ENCODE measurements around the gene DNMBP. TPM values are rescaled to one million over a fixed set of nuclear protein-coding genes. Genes with fewer than 3 reads are reported as not detected.
"Not testable (repeated sequence)": the region's sequence is repeated elsewhere in the genome, so short reads cannot be mapped to it uniquely, and the experiment has no call there.

Gene DNMBP
- total RNA-seq, 2 donors from 2014 or later: 4.1 to 4.3 TPM

DNA sequence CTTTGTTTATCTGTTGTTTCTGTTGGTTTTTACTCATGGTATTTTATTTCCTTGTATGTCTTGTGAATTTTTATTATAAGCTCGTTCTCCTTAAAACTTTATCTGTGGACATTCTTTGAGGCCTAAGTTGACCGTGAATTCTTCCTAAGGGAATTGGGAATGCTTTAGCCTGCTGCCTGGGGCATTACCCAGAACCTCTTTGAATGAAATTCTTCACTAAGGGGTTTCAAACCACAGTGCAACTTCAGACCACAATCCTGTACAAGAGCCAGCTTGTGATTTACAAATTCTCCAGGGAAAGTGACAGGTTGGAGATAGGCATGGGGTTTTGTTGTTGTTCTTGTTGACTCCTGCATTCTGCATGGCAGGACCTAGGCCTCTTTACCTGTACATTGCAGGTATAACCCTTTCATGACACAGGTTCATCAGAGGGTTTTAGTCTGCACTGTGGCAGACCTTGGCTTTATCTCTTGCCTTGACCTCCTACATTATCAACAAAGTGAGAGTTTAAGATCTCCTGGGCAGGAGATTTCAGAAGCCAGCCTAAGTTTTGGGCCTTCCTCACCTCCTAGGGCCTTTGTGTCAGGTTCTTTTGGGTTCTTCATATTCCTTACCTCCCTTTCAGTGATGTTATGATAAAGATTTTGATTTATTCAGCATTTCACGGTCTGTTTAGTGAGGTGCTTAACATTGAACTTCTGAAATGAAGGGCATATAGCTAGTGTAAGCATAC, 157.1 kb downstream of the DNMBP start:
- Mint-ChIP-seq H3K27me3 (peaks cover 0 to under 1% of the 10 kb centered on the region in 2 donors), H3K36me3 (no peaks in the 10 kb centered on the region), H3K9me3 (no peaks in the 10 kb centered on the region), H3K4me1 (ENCODE audit: low read depth in 2 of 2) (no peaks in the 10 kb centered on the region), H3K27ac (no peak overlapping the region), H3K4me3 (no peak overlapping the region)
- ATAC-seq (no peak), DNase-seq (ENCODE audit: low spot score) (no peak)

GRCh38 chr10:99851825-99852224, 157.9 kb downstream of the DNMBP start:
- no peaks in the 10 kb centered on the region for H3K9me3 Mint-ChIP-seq
- no peaks in the 10 kb centered on the region for H3K4me1 Mint-ChIP-seq (ENCODE audit: low read depth in 2 of 2)
- ATAC-seq: no peak
- H3K27me3 Mint-ChIP-seq: no peaks in the 10 kb centered on the region
- H3K27ac Mint-ChIP-seq: no peak overlapping the region
- no peaks in the 10 kb centered on the region for H3K36me3 Mint-ChIP-seq
- no peak overlapping the region for H3K4me3 Mint-ChIP-seq
- DNase-seq (ENCODE audit: low spot score): no peak

- Mint-ChIP-seq H3K9me3 (no peaks in the 10 kb centered on the region), H3K4me1 (ENCODE audit: low read depth in 2 of 2) (peaks cover 5 to 6% of the 10 kb centered on the region in 2 donors), H3K4me3 (no peak overlapping the region), H3K27me3 (no peaks in the 10 kb centered on the region), H3K27ac (no peak overlapping the region), H3K36me3 (no peaks in the 10 kb centered on the region)
- DNase-seq (ENCODE audit: low spot score): no peak
- ATAC-seq: peak in 1 of 2 donors; percentile 29
These were observed 158.9 kb downstream of the DNMBP start for GRCh38 chr10:99850767-99851340.

GRCh38 chr10:99850021-99850766, 159.6 kb downstream of the DNMBP start:
- no peak overlapping the region for H3K4me3 Mint-ChIP-seq
- ATAC-seq: no peak
- no peaks in the 10 kb centered on the region for H3K36me3 Mint-ChIP-seq
- no peak for DNase-seq (ENCODE audit: low spot score)
- H3K27me3 Mint-ChIP-seq: no peaks in the 10 kb centered on the region
- H3K27ac Mint-ChIP-seq: no peak overlapping the region
- peaks cover 8 to 10% of the 10 kb centered on the region in 2 donors for H3K4me1 Mint-ChIP-seq (ENCODE audit: low read depth in 2 of 2)
- no peaks in the 10 kb centered on the region for H3K9me3 Mint-ChIP-seq

DNA sequence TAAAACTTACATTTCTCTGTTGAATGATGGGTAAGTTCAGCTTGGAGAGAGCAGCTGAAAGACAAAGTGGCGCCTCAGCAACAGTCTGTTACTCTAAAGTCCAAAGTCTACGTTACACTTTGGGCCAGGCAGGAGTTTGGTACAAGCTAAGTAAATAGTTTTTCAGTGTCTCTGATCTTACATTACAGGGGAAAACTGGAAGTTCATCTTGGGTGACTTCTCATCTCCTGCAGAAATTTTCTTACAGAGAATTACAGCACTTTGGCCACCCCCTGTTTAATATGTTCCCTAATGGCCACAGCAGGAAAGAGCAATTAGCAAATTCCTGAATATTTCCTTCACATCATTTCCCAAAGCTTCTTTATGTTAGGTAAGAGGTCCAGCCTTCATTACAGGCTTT, 160.2 kb downstream of the DNMBP start:
- Mint-ChIP-seq H3K36me3 (no peaks in the 10 kb centered on the region), H3K27ac (no peak overlapping the region), H3K9me3 (no peaks in the 10 kb centered on the region), H3K4me1 (ENCODE audit: low read depth in 2 of 2) (peaks cover 8 to 10% of the 10 kb centered on the region in 2 donors), H3K4me3 (no peak overlapping the region), H3K27me3 (no peaks in the 10 kb centered on the region)
- no peak for ATAC-seq
- no peak for DNase-seq (ENCODE audit: low spot score)

DNA sequence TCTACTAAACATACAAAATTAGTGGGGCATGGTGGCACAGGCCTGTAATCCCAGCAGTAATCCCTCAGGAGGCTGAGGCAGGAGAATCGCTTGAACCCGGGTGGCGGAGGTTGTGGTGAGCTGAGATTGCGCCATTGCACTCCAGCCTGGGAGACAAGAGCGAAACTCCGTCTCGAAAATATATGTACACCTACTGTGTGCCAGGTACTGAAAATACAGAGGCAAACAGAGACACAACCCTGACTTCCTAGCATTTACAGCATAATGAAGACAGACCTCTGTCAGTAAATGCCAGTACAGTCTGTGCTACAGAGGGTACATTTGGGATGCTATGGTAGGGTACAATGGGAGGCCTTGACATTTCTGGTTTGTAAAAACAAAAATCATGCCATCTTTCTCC, 160.7 kb downstream of the DNMBP start:
- Mint-ChIP-seq H3K36me3 (no peaks in the 10 kb centered on the region), H3K9me3 (no peaks in the 10 kb centered on the region)

DNA sequence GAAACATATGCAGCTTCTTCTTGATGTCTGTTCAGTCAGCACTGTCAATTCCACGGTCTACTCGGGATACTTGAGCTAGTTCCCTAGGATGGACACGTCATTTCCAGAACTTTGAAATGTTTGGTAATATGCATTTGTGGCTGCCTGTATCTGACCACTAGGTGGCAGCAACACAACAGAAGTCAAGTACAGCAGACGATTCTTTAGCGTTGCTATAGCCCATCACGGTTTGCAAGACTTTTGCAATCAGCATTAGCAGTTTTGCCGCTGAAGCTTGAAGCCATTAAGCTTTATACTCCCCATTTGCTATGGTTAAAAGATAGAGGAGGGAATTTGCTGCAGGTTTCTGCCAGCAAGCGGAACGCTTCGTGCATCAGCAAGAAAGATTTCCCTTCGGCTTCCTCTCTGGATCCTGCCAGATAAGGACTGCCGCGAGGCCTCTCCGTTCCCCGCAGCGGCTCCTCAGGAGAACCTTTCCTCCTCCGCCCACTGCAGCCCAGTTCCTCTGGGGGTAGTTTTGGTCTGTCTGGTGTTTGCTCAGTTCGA, 163.8 kb downstream of the DNMBP start:
- DNase-seq (ENCODE audit: low spot score) (peak; percentile 84), ATAC-seq (peak; percentile 84 to 87)
- Mint-ChIP-seq H3K4me3 (peak overlapping the region; percentile 24), H3K9me3 (no peaks in the 10 kb centered on the region), H3K27me3 (no peaks in the 10 kb centered on the region), H3K27ac (no peak overlapping the region), H3K4me1 (ENCODE audit: low read depth in 2 of 2) (peaks cover 8 to 14% of the 10 kb centered on the region in 2 donors), H3K36me3 (no peaks in the 10 kb centered on the region)

More for the DNA sequence above, 160.7 kb downstream of the DNMBP start:
- ATAC-seq: no peak
- Mint-ChIP-seq H3K4me3 (no peak overlapping the region), H3K27me3 (no peaks in the 10 kb centered on the region), H3K4me1 (ENCODE audit: low read depth in 2 of 2) (peaks cover 8 to 14% of the 10 kb centered on the region in 2 donors), H3K27ac (no peak overlapping the region)
- no peak for DNase-seq (ENCODE audit: low spot score)

DNA sequence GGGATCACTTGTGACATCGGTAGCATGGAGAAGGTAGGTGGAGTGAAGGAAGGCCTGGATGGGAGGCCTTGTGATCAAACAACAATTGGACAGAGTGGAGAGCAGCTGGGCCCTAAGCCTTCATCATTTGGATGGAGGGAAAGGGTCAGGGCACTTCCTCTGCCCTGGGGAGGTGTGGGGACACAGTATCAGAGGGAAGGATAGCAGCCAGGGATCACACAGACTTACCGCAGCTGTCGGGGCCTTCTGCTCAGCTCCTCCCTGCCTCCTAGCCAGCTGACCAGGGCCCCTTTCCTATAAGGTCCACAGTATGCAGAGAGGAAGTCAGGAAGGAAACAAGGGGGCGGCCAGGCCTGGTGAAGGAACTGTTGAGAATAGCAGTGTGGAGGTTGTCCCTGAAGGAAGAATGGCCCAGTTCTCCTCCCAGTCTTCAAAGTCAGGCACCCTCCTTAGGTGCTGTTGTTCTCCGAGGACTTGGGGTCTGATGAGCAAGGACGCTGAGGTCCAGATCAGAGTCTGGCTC, 165.3 kb downstream of the DNMBP start:
- no peaks in the 10 kb centered on the region for H3K36me3 Mint-ChIP-seq
- no peaks in the 10 kb centered on the region for H3K27me3 Mint-ChIP-seq
- H3K4me3 Mint-ChIP-seq: peak overlapping the region; percentile 22
- ATAC-seq: no peak
- DNase-seq (ENCODE audit: low spot score): no peak
- H3K27ac Mint-ChIP-seq: peak overlapping the region; percentile 4 to 15
- peaks cover 8 to 14% of the 10 kb centered on the region in 2 donors for H3K4me1 Mint-ChIP-seq (ENCODE audit: low read depth in 2 of 2)
- no peaks in the 10 kb centered on the region for H3K9me3 Mint-ChIP-seq

GRCh38 chr10:99843310-99843709, 166.4 kb downstream of the DNMBP start:
- Mint-ChIP-seq H3K4me3 (no peak overlapping the region), H3K36me3 (no peaks in the 10 kb centered on the region), H3K9me3 (no peaks in the 10 kb centered on the region), H3K27me3 (no peaks in the 10 kb centered on the region), H3K27ac (peak overlapping the region in 1 of 2 donors; percentile 4), H3K4me1 (ENCODE audit: low read depth in 2 of 2) (peaks cover 8 to 14% of the 10 kb centered on the region in 2 donors)
- ATAC-seq: no peak
- no peak for DNase-seq (ENCODE audit: low spot score)

- no peaks in the 10 kb centered on the region for H3K9me3 Mint-ChIP-seq
- H3K4me3 Mint-ChIP-seq: no peak overlapping the region
- DNase-seq (ENCODE audit: low spot score) (no peak), ATAC-seq (no peak)
- H3K36me3 Mint-ChIP-seq: no peaks in the 10 kb centered on the region
- H3K27ac Mint-ChIP-seq: no peak overlapping the region
- H3K4me1 Mint-ChIP-seq (ENCODE audit: low read depth in 2 of 2): peaks cover 8 to 14% of the 10 kb centered on the region in 2 donors
- H3K27me3 Mint-ChIP-seq: no peaks in the 10 kb centered on the region
These were observed 168.0 kb downstream of the DNMBP start for GRCh38 chr10:99841746-99842145.

- not testable (repeated sequence) for ATAC-seq; H3K4me1 Mint-ChIP-seq (ENCODE audit: low read depth in 2 of 2); H3K27ac Mint-ChIP-seq; H3K27me3 Mint-ChIP-seq; H3K36me3 Mint-ChIP-seq; H3K9me3 Mint-ChIP-seq; H3K4me3 Mint-ChIP-seq; DNase-seq (ENCODE audit: low spot score)
These were observed 168.9 kb downstream of the DNMBP start for GRCh38 chr10:99840859-99841258.

- no peaks in the 10 kb centered on the region for H3K9me3 Mint-ChIP-seq
- H3K4me3 Mint-ChIP-seq: no peak overlapping the region
- H3K4me1 Mint-ChIP-seq (ENCODE audit: low read depth in 2 of 2): no peaks in the 10 kb centered on the region
- ATAC-seq: no peak
- H3K27me3 Mint-ChIP-seq: no peaks in the 10 kb centered on the region
- DNase-seq (ENCODE audit: low spot score): no peak
- no peaks in the 10 kb centered on the region for H3K36me3 Mint-ChIP-seq
- no peak overlapping the region for H3K27ac Mint-ChIP-seq
These were observed 173.0 kb downstream of the DNMBP start for GRCh38 chr10:99836711-99837110.

DNA sequence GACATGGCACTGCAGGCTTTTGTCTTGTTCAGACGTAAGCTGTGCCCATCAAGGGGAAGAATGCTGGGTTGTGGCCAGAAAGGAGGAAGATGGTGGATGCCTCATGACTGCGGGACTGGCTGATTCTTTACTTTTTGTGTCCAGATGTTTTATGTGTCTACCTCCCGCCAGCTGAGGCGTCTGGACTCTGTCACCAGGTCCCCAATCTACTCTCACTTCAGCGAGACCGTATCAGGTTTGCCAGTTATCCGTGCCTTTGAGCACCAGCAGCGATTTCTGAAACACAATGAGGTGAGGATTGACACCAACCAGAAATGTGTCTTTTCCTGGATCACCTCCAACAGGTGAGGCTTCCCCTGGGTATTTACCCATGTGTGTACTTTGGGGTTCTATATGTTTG, 173.8 kb downstream of the DNMBP start:
- H3K27me3 Mint-ChIP-seq: no peaks in the 10 kb centered on the region
- H3K4me3 Mint-ChIP-seq: no peak overlapping the region
- no peaks in the 10 kb centered on the region for H3K4me1 Mint-ChIP-seq (ENCODE audit: low read depth in 2 of 2)
- ATAC-seq (no peak), DNase-seq (ENCODE audit: low spot score) (no peak)
- no peaks in the 10 kb centered on the region for H3K9me3 Mint-ChIP-seq
- no peak overlapping the region for H3K27ac Mint-ChIP-seq
- H3K36me3 Mint-ChIP-seq: no peaks in the 10 kb centered on the region

- H3K4me3 Mint-ChIP-seq: no peak overlapping the region
- no peak for DNase-seq (ENCODE audit: low spot score)
- no peak overlapping the region for H3K27ac Mint-ChIP-seq
- H3K36me3 Mint-ChIP-seq: no peaks in the 10 kb centered on the region
- H3K4me1 Mint-ChIP-seq (ENCODE audit: low read depth in 2 of 2): peaks cover 0 to 4% of the 10 kb centered on the region in 2 donors
- H3K27me3 Mint-ChIP-seq: no peaks in the 10 kb centered on the region
- no peaks in the 10 kb centered on the region for H3K9me3 Mint-ChIP-seq
- ATAC-seq: peak in 1 of 2 donors; percentile 67
These were observed 175.3 kb downstream of the DNMBP start for GRCh38 chr10:99834410-99834809.

Measured in natural killer cell treated with Interleukin-12 subunit alpha and Interleukin-12 subunit beta and Interleukin-15 and Interleukin-18, amount 100 ng/mL, for 72 hours (primary cell).